Central memory CD8-positive, alpha-beta T cell (primary cell): ENCODE results near the gene TBXAS1.

Experiments used
- ATAC-seq: fragments of 150-1000 bp; cut with Tn5 transposase; replicated peaks from 2 replicates; pipeline ENCODE4 v1.10.0; 2022; ENCODE audit warnings: mild to moderate bottlenecking, moderate FRiP score, moderate number of reproducible peaks; ENCODE audit not compliant: poor library complexity, severe bottlenecking; ENCODE audit errors: extremely low read depth
- DNase-seq, 2 donors: peaks; one replicate each; pipeline ENCODE4 v3.0.0; 2021; ENCODE audit warnings: low spot score in 2 of 2
- H3K27ac Mint-ChIP-seq: one replicate; pipeline ENCODE4 v1.8.0; 2022; ENCODE audit warnings: low read depth, mild to moderate bottlenecking, moderate library complexity, mixed read lengths
- H3K27me3 Mint-ChIP-seq: one replicate; pipeline ENCODE4 v1.8.0; 2022; ENCODE audit warnings: mixed read lengths
- H3K36me3 Mint-ChIP-seq: one replicate; pipeline ENCODE4 v1.8.0; 2022; ENCODE audit warnings: mild to moderate bottlenecking, moderate library complexity, mixed read lengths; ENCODE audit not compliant: insufficient read depth
- H3K4me1 Mint-ChIP-seq: one replicate; pipeline ENCODE4 v1.8.0; 2022; ENCODE audit warnings: mixed read lengths
- H3K4me3 Mint-ChIP-seq: one replicate; pipeline ENCODE4 v1.8.0; 2022; ENCODE audit warnings: mild to moderate bottlenecking, moderate library complexity, mixed read lengths
- H3K9me3 Mint-ChIP-seq: one replicate; pipeline ENCODE4 v1.8.0; 2022; ENCODE audit warnings: mixed read lengths

The TBXAS1 gene

DNA sequence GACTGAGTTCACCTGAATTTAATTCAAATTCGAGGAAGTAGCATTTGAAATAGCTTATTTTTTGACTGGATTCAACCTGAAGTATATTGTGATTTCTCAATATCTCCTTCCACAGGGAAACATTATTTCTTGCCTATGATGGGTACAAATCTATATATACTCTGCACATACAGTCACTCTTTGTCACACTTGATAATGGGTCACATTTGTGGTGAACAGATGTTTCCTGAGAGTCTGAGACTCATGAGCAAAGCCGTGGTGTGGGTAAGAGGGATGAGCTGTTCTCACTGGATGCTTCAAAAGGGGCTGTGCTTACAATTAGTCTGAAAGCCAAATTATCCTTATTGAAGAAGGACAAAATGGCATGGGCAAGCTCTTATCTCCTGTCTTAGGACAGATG, 18.0 kb upstream of the TBXAS1 start:
- H3K36me3 Mint-ChIP-seq = no peaks in the 10 kb centered on the region
- H3K9me3 Mint-ChIP-seq = no peaks in the 10 kb centered on the region
- ATAC-seq (no peak), DNase-seq (no peak)
- H3K27me3 Mint-ChIP-seq = peaks cover 35% of the 10 kb centered on the region
- H3K4me3 Mint-ChIP-seq = no peak overlapping the region
- H3K27ac Mint-ChIP-seq = no peak overlapping the region
- no peaks in the 10 kb centered on the region for H3K4me1 Mint-ChIP-seq

DNA sequence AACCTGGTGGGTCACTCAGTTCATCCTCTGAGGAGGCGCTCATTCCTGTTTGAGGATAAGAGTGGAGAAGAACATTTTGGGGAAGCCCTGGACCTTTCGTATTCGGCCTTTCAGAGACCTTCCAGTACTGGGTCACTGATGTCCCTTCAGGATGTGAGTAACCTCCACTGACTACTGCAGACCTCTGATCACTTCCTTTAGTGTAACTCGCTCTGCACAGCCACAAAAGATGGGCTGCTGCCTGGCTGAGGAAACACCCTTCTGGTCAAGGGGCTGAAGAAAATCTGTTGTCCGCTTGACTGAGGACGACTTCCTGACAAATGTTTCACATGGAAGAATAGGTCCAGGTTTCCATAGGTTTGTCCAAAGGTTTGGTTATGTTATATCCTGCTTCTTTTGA, 15.9 kb upstream of the TBXAS1 start:
- no peak for DNase-seq
- no peaks in the 10 kb centered on the region for H3K9me3 Mint-ChIP-seq
- H3K27me3 Mint-ChIP-seq = peaks cover 20% of the 10 kb centered on the region
- ATAC-seq = no peak
- no peaks in the 10 kb centered on the region for H3K36me3 Mint-ChIP-seq
- no peaks in the 10 kb centered on the region for H3K4me1 Mint-ChIP-seq
- H3K4me3 Mint-ChIP-seq = no peak overlapping the region
- no peak overlapping the region for H3K27ac Mint-ChIP-seq

DNA sequence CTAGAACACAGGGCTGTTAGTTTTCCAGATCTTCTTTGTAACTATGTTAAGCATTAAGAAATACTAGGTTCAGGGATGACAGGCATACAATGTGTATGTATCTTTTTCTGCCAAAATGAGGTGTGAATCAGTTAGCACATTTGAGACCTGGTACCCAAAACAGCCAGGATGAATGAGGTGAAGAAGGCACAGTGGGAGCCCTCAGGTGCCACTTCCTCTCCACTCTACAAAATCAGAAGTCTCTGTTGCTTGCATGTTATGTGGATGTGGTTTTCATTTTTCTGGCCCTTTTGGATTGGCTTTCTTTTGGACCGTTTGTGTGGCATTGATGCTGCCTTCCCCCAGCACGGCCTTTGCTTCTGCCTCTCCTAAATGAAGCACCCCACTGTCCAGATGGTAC, 15.4 kb upstream of the TBXAS1 start:
- DNase-seq = no peak

DNA sequence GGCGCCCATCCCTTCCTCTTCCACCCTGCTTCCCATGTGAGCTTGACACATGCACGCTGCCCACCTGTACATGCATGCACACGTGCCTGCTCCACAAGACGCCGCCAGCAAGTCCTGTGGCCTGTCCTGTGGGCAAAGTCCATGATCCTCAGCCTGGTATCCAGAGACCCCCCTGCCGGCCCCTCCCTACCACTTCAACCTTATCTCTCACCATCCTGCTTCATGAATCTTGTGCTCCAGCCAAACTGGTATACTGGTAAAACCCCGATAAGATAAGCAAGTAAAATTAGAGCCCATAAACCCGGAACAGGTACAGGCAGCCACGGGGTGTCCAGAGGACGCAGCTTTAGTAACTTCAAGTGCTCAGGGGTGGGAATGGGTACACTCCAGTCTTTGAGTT, 11.8 kb upstream of the TBXAS1 start:
- no peak for DNase-seq
- no peaks in the 10 kb centered on the region for H3K27me3 Mint-ChIP-seq
- H3K9me3 Mint-ChIP-seq = no peaks in the 10 kb centered on the region
- H3K36me3 Mint-ChIP-seq = no peaks in the 10 kb centered on the region
- H3K4me1 Mint-ChIP-seq = no peaks in the 10 kb centered on the region
- H3K27ac Mint-ChIP-seq = no peak overlapping the region
- H3K4me3 Mint-ChIP-seq = no peak overlapping the region
- no peak for ATAC-seq

More for the DNA sequence above, 15.4 kb upstream of the TBXAS1 start:
- H3K36me3 Mint-ChIP-seq = no peaks in the 10 kb centered on the region
- no peak for ATAC-seq
- no peak overlapping the region for H3K27ac Mint-ChIP-seq
- no peak overlapping the region for H3K4me3 Mint-ChIP-seq
- H3K4me1 Mint-ChIP-seq = no peaks in the 10 kb centered on the region
- H3K27me3 Mint-ChIP-seq = peaks cover 15% of the 10 kb centered on the region
- no peaks in the 10 kb centered on the region for H3K9me3 Mint-ChIP-seq

DNA sequence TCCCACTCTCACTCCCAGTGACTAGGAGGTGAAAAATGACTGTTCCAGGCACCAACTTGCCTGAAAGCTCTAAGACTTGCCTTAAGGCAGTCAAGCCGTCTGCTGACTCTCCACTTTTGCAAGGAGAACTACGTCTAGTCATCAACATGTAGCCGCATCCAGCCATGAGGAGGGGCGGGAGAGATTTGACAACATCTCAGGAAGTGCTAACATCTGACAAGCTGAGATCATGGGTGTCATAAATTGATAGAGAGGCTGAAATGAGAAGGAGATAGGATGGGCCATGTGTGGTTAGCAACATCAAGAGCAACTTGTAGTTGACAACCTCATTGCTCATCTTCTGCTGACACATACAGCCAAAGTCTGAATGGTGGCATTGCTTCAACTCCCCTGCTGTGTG, 9.0 kb upstream of the TBXAS1 start:
- DNase-seq = no peak
- no peak overlapping the region for H3K4me3 Mint-ChIP-seq
- H3K36me3 Mint-ChIP-seq = no peaks in the 10 kb centered on the region
- H3K27ac Mint-ChIP-seq = no peak overlapping the region
- H3K9me3 Mint-ChIP-seq = no peaks in the 10 kb centered on the region
- H3K4me1 Mint-ChIP-seq = no peaks in the 10 kb centered on the region
- peak; percentile 46 for ATAC-seq
- H3K27me3 Mint-ChIP-seq = peaks cover 5% of the 10 kb centered on the region

DNA sequence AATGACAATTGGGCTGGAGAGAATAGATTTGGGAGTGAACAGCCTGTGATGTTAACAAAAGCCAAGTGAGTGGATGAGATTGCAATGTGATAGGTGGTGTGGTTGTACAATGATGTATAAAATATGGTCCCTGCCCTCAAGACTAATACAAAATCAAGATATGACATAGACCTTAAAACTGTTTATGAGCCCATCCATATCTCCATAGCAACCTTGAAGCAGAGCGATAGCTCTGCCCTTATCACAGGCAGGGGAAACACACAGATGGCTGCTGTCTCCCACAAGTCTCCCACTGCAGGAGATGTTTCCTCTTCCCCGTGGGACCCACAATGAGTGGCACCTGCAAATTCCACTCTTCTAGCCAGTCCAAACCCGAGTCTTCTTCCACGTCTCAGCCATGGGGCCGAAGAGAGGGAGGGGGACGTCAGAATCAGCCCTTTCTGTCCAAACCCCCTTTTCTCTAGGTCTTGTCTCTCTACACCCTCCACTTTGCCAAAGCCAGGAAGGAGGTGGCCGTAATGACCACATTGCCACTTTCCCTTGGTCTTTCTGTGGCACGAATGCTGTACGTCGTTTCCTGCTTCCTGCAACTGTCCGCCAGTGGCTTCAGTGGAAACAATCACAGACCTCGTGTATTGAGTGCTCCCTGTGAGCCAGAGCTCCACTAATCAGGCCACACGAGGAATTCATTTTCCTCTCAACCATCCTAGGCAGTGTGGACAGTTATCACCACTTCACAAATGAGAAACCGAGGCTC, 7.5 kb upstream of the TBXAS1 start:
- H3K4me1 Mint-ChIP-seq = no peaks in the 10 kb centered on the region
- no peaks in the 10 kb centered on the region for H3K9me3 Mint-ChIP-seq
- peaks cover 19% of the 10 kb centered on the region for H3K27me3 Mint-ChIP-seq
- ATAC-seq (no peak), DNase-seq (no peak)
- no peak overlapping the region for H3K27ac Mint-ChIP-seq
- no peaks in the 10 kb centered on the region for H3K36me3 Mint-ChIP-seq
- no peak overlapping the region for H3K4me3 Mint-ChIP-seq

DNA sequence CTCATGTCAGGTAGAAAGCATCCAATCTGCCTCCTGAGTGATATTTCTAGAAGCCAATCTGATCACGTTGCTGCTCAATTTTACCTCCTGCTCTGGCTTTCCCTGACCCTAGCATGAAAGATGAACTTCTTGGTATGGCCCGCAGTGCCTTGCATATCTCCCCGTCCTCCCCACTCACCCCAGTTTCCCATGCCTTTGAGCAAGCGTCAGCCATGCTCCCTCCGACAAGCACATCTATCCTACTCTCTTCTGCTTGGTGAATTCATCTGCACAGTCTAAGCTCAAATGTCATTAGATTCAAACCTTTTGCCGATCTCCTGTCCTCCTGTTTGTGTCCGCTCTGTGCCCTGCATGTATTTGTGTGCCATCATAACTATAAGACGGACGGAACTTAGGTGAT, 6.2 kb upstream of the TBXAS1 start:
- Mint-ChIP-seq H3K27ac (no peak overlapping the region), H3K36me3 (no peaks in the 10 kb centered on the region), H3K4me3 (no peak overlapping the region), H3K27me3 (peaks cover 32% of the 10 kb centered on the region), H3K9me3 (no peaks in the 10 kb centered on the region), H3K4me1 (no peaks in the 10 kb centered on the region)
- ATAC-seq (no peak), DNase-seq (no peak)

DNA sequence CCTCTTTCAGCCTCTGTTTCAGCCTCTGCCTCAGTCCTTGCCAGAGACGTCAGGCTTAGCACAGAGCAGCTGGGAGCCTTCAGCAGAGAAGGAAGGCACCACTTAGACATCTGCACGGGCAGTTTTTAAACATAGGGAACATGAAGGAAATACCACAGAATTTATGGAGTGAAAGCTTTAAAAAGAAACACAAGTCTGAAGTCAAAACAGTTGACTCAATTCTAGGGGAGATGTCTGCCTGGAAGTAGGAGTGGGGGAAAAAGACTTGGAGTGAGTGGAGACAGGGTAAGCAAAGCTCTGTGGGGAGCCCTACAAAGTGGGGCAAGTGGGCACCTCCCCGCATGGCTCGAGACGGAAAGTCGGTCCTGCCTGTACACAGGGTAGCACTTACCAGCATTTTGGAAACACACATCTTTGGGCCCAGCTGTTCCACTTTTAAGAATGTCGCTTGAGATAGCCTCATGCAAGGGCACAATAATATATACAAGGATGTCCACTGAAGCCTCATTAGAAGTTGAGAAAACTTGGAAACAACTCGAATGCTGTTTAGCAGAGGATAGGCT, 5.0 kb upstream of the TBXAS1 start:
- DNase-seq = no peak
- no peak for ATAC-seq
- Mint-ChIP-seq H3K27me3 (peaks cover 40% of the 10 kb centered on the region), H3K27ac (no peak overlapping the region), H3K4me1 (no peaks in the 10 kb centered on the region), H3K9me3 (no peaks in the 10 kb centered on the region), H3K36me3 (no peaks in the 10 kb centered on the region), H3K4me3 (no peak overlapping the region)

DNA sequence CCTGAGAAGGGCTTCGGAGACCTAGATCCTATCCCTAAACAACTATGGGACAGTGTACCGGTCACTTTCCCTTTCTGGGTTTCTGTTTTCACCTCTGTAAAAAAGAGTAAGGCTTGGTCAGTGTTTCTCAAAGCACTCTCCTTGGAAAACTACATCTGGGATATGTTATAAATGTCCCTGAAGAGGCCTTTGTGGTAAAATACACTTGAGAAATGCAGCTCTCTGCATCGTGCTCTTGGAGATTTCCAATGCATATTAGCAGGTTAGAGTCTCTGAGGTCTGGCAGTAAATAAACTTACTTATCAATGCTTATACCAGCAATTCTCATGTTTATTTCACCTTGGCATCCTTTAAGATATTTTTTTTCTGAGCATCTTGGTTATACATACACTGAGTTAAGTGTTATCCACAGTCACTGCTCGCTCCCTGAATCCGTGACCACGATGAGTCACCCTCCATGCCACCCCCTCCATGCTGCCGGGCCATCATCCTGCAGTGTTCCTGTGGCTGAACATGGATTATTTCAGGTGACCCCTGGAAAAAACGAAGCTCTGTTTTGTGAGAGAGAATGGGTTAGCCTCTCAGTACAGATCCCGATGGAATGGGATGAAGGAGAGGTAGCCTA, 3.3 kb upstream of the TBXAS1 start:
- H3K4me3 Mint-ChIP-seq = no peak overlapping the region
- no peak for DNase-seq

DNA sequence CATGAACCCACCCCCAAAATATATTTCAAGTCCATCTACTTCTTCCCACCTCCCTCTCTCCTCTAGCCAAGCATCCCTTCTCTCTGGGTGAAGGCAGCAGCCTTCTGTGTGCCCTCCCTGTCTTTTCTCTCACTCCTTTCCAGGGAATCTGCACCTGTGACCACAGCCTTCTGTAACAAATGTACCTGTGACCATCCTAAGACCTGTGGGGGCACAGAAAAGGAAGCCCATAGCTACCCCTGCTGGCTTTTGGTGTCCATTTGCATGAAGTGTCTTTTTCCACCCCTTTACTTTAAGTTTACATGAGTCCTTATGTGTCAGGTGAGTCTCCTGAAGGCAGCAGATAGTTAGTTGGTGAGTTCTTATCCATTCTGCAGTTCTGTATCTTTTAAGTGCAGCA, 2.0 kb upstream of the TBXAS1 start:
- no peak for ATAC-seq
- H3K4me3 Mint-ChIP-seq = no peak overlapping the region

More for the DNA sequence above, 3.3 kb upstream of the TBXAS1 start:
- ATAC-seq = no peak
- H3K36me3 Mint-ChIP-seq = no peaks in the 10 kb centered on the region
- H3K9me3 Mint-ChIP-seq = no peaks in the 10 kb centered on the region
- peaks cover 43% of the 10 kb centered on the region for H3K27me3 Mint-ChIP-seq
- no peak overlapping the region for H3K27ac Mint-ChIP-seq
- peaks cover 1% of the 10 kb centered on the region for H3K4me1 Mint-ChIP-seq

DNA sequence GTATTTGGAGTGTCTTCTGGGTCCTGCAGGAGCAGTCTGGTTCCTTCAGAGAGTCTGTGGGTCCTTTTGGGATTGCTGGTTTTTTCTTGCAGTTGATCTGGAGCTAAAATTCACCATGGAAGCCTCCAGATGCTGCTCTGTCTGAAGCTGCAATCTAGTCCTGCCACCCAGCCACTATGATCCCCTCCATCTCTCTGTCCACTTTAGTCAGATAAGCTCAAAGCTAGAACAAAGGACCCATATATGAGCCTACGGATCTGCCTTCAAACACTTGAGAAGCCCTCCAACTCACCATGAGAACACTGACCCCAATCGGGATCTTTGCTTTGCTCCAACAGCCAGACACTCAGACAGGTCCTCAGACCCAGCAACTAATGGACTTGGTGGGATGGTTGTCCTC, 618 bp upstream of the TBXAS1 start:
- Mint-ChIP-seq H3K27ac (no peak overlapping the region), H3K9me3 (peaks cover 5% of the 10 kb centered on the region), H3K4me1 (peaks cover 7% of the 10 kb centered on the region)

More for the DNA sequence above, 2.0 kb upstream of the TBXAS1 start:
- Mint-ChIP-seq H3K27me3 (peaks cover 53% of the 10 kb centered on the region), H3K36me3 (no peaks in the 10 kb centered on the region), H3K4me1 (peaks cover 7% of the 10 kb centered on the region), H3K27ac (no peak overlapping the region), H3K9me3 (no peaks in the 10 kb centered on the region)
- no peak for DNase-seq

DNA sequence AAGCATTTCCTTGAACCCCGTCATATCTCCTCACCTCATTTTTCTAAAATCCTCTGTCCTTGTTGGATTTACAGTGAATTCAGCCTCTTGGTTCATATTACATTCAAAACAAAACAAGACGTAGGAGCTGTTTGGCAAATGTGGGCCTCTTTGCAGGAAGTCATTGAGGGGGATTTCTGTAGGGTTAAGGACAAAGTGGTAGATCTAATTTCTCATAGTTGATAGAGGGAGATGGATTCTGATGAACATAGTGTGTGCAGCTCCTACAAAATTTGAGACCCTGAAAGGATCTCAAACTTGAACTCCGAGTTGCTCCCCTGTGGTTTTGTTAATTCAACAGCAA, 682 bp downstream of the TBXAS1 start:
- DNase-seq (no peak), ATAC-seq (no peak)
- Mint-ChIP-seq H3K27ac (no peak overlapping the region), H3K4me1 (peaks cover 7% of the 10 kb centered on the region), H3K9me3 (peaks cover 5% of the 10 kb centered on the region), H3K36me3 (peaks cover 3% of the 10 kb centered on the region), H3K4me3 (no peak overlapping the region), H3K27me3 (peaks cover 63% of the 10 kb centered on the region)

More for the DNA sequence above, 618 bp upstream of the TBXAS1 start:
- Mint-ChIP-seq H3K27me3 (peaks cover 64% of the 10 kb centered on the region), H3K4me3 (no peak overlapping the region), H3K36me3 (peaks cover 2% of the 10 kb centered on the region)
- DNase-seq = no peak
- no peak for ATAC-seq

DNA sequence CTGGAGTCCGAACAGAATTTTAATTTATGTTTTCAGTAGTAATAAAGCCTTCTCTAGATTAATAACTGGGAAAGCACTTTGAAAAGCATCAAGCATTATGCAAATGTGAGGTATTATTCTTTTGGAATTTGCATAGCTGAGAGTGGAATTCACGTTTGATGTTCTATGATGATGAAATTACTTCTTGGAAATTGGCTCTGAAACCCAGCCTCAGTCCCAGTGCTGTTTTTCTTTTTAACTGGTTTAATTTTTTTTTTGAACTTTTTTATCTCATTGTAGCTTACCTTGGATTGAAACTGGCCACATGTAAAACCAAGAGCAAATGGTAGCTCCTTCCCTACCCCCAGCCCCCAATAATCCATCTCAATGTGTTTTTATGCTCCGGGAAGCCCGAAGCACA, 1.2 kb downstream of the TBXAS1 start:
- Mint-ChIP-seq H3K9me3 (peaks cover 5% of the 10 kb centered on the region), H3K4me1 (peaks cover 7% of the 10 kb centered on the region), H3K36me3 (peaks cover 3% of the 10 kb centered on the region), H3K4me3 (no peak overlapping the region), H3K27me3 (peaks cover 58% of the 10 kb centered on the region), H3K27ac (no peak overlapping the region)
- DNase-seq (no peak), ATAC-seq (no peak)
